BE2C (cell line): ENCODE data around the gene RNF220.

Experiments
- DNase-seq: peaks from one replicate; pipeline ENCODE4 v3.0.0-alpha.2; 2020
- H3K27me3 ChIP-seq: fragments of 250-450 bp; sonication (Bioruptor Pico); 2 replicates; pipeline ENCODE4 v1.5.1; 2020; ENCODE audit warnings: mild to moderate bottlenecking
- H3K36me3 ChIP-seq: fragments of 250-450 bp; sonication (Bioruptor Pico); 2 replicates; pipeline ENCODE4 v1.5.1; 2020; ENCODE audit warnings: mild to moderate bottlenecking
- H3K4me1 ChIP-seq: fragments of 250-450 bp; sonication (Bioruptor Pico); 2 replicates; pipeline ENCODE4 v1.5.1; 2020
- H3K4me3 ChIP-seq: 2 replicates; pipeline ENCODE4 v1.5.1; 2011; ENCODE audit warnings: low read depth, low read length
- H3K9me3 ChIP-seq: fragments of 250-450 bp; sonication (Bioruptor Pico); 2 replicates; pipeline ENCODE4 v1.5.1; 2020
- CTCF ChIP-seq: IDR thresholded peaks from 2 replicates; pipeline ENCODE4 v1.5.1; 2012; ENCODE audit warnings: mild to moderate bottlenecking, low read depth, low read length

Gene RNF220

GRCh38 chr1:44604157-44604955 lies 199.3 kb downstream of the RNF220 start:
- Histone ChIP-seq H3K27me3 (peaks cover 56% of the 10 kb centered on the region), H3K4me1 (peaks cover 6% of the 10 kb centered on the region), H3K4me3 (no peak overlapping the region), H3K9me3 (no peaks in the 10 kb centered on the region), H3K36me3 (no peaks in the 10 kb centered on the region)
- TF ChIP-seq CTCF: no peak
- no peak for DNase-seq

GRCh38 chr1:44605914-44606615 lies 201.0 kb downstream of the RNF220 start:
- TF ChIP-seq CTCF: no peak
- peaks cover 6% of the 10 kb centered on the region for H3K4me1 ChIP-seq
- no peaks in the 10 kb centered on the region for H3K9me3 ChIP-seq
- no peaks in the 10 kb centered on the region for H3K36me3 ChIP-seq
- DNase-seq: no peak
- peaks cover 39% of the 10 kb centered on the region for H3K27me3 ChIP-seq
- H3K4me3 ChIP-seq: no peak overlapping the region

- DNase-seq: no peak
- H3K4me3 ChIP-seq: no peak overlapping the region
- no peak for TF ChIP-seq CTCF
- H3K9me3 ChIP-seq: no peaks in the 10 kb centered on the region
- no peaks in the 10 kb centered on the region for H3K36me3 ChIP-seq
- H3K4me1 ChIP-seq: peaks cover 6% of the 10 kb centered on the region
- H3K27me3 ChIP-seq: peaks cover 32% of the 10 kb centered on the region
Observed at GRCh38 chr1:44606701-44607281, 201.7 kb downstream of the RNF220 start.

- Histone ChIP-seq H3K4me3 (no peak overlapping the region), H3K27me3 (peaks cover 23% of the 10 kb centered on the region), H3K4me1 (peaks cover 6% of the 10 kb centered on the region), H3K9me3 (no peaks in the 10 kb centered on the region), H3K36me3 (no peaks in the 10 kb centered on the region)
- TF ChIP-seq CTCF: peak; percentile 29
- no peak for DNase-seq
Observed at GRCh38 chr1:44608141-44608540, 203.1 kb downstream of the RNF220 start.

GRCh38 chr1:44609412-44609767 lies 204.3 kb downstream of the RNF220 start:
- peaks cover 10% of the 10 kb centered on the region for H3K27me3 ChIP-seq
- H3K4me1 ChIP-seq: no peaks in the 10 kb centered on the region
- H3K9me3 ChIP-seq: no peaks in the 10 kb centered on the region
- peak; percentile 68 for DNase-seq
- peak; percentile 54 for TF ChIP-seq CTCF
- H3K36me3 ChIP-seq: no peaks in the 10 kb centered on the region
- H3K4me3 ChIP-seq: no peak overlapping the region
